NCI-H1048 (cell line): ENCODE measurements around the gene XPO4.
"Not testable (repeated sequence)": the region's sequence is repeated elsewhere in the genome, so short reads cannot be mapped to it uniquely, and the experiment has no call there.

ENCODE experiments used
- DNase-seq: peaks from one replicate; lab custom pipeline; 2025; lab: John Stamatoyannopoulos, UW

The XPO4 gene

DNA sequence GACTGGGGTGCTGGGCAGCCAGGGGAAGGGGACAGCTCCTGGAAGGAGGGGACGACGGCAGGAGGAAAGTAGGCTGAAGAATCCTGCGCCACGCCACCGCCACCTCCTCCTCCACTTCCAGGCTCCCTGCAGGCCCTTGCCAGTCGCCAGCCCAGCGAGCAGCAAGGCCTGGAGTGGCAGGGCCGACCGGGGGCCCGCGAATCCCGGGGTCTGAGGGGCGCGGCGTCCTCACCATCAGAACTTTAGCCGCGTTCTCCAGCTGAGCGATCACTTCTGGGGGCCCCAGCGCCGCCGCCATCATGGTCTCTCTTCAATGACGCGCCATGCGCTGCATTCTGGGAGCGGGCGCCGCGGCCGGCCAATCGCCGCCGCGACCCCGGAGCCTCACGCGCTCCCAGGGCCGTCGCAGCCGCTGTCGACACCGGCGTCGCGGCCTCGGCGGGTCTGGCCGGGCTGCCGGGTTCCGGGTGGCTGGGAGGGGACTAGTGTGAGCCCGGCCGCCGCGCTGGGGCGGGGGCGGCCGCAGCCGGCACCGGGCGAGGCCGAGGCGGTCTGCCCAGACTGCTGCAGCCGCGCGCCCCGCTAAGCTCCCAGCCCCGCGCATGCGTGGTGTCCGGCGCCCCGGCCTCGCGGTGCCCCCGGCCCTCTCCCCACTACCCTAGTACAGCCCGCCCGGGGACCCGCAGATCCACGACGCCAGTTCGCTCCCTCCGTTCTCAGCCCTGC is at the start of gene XPO4:
Gene XPO4, minus strand, starts transcription at position 309 of the 726 bp plus-strand sequence. Its CDS starts 8 bp downstream, at position 301.
- peak; percentile 4 for DNase-seq

DNA sequence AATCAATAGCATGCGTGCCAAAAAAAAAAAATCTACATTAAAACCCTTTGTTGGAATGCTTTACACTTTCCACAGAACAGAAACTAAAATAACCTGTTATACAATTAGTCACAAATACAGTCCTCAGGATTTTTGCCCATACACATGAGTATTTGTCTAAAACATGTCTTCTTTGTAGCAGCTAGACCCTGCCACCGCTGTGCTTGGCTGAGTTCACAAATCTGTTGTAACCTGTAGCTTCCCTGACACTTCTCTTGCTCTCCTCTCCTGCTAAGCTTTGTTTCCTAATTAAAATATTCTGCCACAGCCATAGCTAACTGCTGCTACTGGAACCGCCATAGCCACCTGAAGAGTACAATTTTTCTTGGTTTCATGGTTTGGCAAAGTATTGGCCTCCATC is 45.5 kb upstream of the XPO4 start:
- DNase-seq = not testable (repeated sequence)

DNA sequence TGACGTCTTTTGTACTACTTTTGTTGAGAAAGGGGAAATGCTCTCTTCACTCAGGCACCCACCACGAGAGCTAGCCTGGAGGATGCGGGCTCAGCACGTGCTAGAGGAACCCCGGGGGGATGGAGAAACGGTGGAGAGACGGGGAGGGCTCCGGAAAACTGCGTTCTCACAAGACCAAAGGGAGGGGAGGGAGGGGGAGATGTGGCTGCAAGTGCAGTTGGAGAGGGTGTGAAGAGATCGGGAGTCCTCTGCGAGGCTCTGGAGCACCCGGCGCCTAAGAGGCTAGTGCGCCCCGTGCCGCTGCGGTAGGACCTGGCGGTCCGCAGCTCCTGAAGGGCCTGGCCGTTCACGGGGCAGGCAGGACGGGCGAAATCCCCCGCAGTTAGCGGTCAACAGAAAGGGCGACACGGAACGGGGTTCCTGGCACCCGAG is 43.4 kb upstream of the XPO4 start:
- no peak for DNase-seq

DNA sequence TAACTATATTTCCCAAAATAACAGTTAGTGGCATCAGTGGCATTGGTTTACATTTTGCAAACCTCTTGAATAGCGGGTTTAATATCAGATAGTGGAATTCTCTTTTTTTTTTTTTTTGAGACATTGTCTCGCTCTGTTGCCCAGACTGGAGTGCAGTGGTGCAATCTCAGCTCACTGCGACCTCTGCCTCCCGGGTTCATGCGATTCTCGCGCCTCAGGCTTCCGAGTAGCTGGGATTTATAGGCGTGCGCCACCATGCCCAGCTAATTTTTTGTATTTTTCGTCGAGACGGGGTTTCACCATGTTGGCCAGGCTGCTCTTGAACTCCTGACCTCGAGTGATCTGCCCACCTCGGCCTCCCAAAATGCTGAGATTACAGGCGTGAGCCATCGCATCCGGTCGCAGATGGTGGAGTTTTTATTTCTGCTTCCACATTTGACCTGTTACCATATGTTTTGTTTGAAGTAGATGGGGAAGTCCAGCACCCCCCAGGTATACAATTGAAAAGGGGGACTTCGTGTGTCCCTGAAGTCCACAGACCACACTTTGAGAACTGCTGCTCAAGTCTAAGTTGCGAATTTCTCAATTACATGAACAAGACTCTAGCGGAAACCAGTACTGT is 40.5 kb upstream of the XPO4 start:
- no peak for DNase-seq

DNA sequence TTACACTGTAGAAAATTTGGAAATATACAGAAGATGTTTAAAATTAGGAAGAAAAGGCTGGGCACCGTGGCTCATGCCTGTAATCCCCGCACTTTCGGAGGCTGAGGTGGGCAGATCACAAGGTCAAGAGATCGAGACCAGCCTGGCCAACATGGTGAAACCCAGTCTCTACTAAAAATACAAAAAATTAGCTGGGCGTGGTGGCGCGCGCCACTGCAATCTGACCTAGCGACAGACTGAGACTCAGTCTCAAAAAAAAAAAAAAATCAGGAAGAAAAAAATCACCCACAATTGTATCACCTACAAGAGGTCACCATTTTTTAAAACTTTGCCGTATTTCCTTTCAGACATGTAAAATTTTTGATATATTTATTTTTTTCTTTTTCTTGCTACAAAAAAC is 38.0 kb upstream of the XPO4 start:
- DNase-seq = not testable (repeated sequence)

DNA sequence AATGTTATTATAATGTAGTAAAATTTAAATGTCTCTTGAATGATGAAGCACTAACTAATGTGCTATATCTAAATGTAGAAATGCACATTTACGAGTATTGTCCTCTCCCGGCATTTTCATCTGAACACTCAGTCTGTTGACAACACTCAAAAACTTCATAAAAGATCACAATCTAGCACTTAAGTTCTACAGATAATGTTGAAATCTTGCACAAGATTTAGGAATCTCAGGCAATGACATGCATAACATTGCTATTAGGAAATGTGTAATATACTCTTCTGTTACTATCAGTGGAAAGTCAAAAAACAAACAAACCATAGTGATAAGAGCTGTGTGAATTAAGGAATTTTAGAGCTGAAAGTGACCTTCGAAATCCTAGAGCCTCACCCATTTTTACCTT is 37.5 kb upstream of the XPO4 start:
- no peak for DNase-seq

DNA sequence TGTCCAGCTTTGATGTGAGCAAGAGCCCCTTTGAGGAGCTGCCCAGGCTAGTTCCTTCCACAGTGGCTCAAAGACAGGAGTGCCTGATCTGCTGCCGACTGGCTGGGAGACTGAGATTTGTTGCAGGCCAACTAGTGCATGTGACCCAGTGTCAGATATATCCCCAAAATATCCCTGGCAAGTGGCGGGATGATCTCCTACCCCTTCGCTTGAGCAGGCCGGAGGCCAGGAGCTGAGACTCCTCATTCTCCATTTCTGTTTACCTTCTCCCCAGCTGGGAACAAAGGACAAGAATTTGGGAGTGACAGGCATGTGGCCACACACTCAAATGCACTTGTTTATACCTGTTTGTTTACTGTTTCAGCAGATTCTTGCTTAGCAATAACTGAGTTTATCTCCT is 37.1 kb upstream of the XPO4 start:
- no peak for DNase-seq

DNA sequence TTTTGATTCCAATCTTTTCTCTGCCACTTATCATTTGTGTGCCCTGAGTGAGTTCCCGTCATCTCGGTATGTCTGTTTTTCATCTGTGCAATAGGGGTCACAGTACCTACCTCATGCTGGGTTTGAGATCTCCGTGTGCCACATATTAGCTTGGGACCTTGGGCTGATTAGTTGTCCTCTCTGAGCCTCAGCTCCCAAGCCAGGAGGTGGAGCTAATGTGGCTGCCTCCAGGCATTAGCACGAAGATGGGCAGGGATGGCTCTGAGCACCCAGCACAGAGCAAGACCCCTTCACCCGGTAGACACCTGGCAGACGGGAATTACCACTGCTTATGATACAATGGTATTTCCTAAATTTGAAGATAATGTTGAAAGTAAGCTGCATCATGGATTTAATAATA is 35.8 kb upstream of the XPO4 start:
- DNase-seq = no peak

DNA sequence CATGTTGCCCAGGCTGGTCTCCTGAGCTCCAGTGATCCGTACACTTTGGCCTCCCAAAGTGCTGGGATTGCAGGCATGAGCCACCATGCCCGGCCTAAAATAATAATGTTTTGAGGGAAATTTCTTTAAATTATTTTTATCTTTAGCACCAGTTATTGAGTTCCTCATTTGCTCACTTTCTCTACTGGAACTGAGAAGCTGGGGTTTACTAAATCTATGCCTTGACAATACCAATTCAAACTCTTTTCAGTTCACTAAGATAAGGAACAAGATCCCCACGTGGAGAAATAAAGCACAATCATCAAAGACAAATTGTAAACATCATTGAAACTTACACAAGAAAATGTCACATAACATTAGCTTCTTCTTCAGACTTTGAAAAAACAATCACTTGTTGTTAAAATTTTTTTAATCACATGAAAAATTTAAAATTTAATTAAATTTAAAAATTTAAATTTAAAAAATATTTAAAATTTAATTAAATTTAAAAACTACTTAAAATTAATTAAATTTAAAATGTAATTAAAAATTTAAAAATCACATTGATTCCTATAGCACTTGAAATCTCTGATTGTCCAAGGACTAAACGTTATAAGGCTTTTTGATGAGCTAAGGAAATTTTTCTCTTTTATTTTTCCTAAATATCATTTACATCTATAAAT is 25.2 kb upstream of the XPO4 start:
- no peak for DNase-seq

DNA sequence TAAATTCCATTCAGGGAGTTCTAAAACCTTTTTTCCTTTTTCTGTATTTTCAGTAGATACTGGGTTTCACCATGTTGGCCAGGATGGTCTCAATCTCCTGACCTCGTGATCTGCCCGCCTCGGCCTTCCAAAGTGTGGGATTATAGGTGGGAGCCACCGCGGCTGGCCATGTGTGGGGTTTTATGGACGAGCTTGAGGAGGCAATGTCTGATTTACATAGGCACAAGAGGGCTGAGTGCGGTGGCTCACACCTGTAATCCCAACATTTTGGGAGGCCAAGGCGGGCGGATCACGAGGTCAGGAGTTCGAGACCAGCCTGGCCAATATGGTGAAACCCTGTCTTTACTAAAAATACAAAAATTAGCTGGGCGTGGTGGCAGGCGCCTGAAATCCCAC is 22.8 kb upstream of the XPO4 start:
- not testable (repeated sequence) for DNase-seq

DNA sequence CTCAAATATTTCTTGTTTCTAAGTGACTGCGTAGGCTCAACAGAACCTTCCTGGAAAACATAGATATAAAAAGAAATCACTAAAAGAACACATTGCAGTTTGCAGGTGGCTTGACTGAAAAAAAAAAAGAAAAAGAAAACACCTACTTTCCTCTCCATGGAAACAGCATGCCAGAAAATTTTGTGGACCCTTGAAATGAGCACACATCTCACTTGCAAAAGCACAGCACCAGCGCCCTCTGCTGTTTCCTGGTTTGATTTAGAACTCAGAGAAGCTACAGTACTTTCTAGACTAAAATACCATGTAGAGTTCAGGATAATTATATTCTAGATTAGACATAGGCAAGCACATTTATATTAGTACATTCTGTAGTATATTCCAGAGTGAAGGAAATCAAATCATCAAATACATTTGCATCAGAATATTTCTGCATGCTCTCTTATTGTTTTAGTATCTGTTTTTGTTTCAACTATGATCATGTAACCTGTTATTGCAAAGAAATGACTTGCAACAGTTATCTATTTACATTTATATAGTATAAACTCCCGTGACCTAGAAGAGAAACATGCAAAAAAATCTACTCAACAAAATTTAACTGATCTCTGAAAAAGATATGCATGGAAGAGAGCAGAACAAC is 22.3 kb upstream of the XPO4 start:
- DNase-seq = peak; percentile 66

DNA sequence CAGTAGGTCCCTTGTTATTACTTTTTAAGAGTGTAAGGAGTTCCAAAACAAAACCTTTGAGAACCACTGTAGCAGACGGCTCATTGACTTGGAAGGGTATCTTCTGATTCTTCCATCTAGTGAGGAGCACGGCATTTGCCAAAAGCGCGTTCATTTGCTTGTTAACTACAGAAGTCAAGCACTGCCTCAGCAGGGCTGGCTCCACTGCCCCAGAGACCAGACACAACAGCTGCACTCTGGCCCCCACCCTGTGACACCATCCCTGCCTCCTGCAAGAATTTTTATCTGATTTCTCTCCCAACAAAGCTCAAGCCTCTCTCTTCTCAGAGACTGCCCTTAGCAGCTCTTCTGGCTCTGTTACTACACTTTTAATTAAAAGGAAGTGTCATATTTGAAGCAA is 20.7 kb upstream of the XPO4 start:
- DNase-seq = no peak

DNA sequence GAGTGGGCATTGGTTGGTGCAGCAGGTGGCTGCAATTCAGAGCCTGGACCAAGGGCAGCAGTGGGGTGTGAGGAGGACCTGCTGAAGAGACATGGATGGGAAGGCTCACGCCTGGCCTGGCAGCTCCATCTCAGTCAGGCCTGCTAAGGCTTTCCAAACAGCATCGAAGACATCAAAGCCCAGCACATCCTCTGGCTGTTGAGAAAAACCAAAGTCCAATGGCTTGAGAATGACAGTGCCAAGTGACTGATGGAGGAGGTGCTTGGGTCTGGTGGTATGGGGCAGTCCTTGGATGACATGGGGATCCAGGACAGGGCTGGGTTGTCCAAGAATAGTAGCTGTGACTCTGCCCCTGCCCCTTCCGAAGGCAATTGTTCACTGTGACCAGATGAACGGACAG is 19.0 kb upstream of the XPO4 start:
- DNase-seq = no peak

DNA sequence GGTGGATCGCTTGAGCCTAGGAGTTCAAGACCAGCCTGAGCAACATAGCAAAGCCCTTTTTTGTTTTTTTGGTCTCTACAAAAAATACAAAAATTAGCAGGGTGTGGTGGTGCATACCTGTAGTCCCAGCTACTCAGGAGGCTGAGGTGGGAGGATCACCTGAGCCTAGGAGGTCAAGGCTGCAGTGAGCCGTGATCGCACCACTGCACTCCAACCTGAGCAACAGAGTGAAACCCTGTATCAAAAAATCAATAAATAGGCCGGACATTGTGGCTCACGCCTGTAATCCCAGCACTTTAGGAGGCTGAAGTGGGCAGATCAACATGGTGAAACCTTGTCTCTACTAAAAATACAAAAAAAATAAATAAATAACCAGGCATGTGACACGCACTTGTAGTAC is 13.1 kb upstream of the XPO4 start:
- not testable (repeated sequence) for DNase-seq

DNA sequence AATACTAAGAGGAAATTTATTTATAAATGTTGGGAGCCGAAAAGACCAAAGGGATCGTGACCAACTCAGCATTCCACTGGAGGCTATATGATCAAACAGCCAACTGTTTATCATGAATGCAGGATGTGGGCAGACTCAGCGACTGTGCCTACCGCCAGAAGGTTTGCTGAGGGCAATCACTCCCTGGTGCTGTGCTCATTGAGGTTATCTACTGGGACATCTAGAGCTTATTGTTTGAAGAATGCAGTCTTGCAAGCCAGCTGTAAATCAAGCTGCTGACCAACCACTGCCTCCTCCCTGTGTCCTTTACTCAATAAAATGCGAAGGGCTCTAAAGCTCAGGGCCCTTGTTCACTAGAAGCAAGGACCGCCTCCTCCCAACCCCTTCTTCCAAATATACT is 8.5 kb upstream of the XPO4 start:
- DNase-seq = no peak

DNA sequence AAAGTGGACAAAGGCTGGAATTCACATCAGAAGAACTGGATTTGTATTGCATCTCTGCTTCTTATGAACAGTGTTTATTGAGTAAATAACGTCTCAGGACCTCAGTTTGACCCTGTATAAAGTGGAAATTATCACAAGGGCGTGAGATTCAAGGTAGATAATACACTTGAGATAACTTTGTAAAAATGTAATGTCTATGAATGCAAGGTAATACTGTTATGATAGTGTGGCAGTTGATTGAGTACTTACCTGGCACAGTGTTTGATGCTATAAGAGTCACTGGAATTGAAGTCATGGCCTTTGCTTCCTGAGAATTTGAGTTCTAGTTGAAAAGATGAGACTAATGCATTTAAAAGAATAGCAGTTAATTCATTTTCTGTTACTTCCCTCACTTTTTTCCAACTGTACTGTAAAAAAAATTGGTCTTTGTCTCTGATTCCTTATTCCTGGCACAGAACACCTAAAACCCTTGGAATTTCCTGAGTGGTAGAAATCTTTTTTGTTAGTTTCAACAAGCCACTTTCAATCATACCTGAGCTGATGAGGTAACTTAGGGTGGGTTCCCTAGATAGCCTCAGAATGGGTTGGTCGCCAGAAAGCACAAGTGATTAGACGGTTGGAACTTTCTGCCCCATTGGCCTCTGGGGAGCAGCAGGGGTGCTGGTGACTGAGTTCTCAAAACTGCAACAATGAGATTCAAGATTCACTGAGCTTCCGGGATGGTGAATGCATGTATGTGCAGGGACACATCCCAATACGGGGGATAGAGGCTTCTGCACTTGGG is 6.4 kb upstream of the XPO4 start:
- DNase-seq = no peak

DNA sequence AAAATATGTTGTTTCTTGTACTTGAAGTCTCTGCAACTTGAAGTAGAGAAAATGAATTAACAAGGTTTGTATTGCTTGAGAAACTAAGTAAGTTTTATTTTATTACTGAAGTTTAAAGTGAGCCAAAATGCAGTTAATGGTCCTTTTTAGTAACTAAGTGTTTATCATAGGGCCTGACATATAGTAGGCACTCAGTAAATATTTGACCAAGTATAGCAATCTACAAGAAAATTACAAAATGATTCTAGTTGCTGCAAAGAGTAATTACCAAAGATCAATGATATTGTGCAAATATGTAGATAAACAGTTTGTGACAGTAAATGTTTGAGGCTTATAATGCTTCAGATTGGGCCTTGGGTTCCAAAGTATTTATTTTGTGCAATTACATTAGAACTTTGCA is 2.4 kb upstream of the XPO4 start:
- no peak for DNase-seq

DNA sequence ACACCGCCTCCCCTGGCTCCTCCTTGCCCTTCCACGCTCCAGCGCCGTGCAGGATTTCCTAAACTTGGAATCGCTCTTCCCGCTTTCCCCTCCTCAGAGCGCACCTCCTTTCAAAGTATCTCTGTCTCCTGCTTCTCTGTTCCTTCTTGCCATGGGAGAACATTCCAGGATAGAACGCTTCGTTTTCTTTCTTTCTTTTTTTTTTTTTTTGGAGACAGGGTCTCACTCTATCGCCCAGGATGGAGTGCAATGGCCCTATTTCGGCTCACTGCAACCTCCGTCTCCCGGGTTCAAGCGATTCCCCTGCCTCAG is 574 bp upstream of the XPO4 start:
- DNase-seq = no peak

DNA sequence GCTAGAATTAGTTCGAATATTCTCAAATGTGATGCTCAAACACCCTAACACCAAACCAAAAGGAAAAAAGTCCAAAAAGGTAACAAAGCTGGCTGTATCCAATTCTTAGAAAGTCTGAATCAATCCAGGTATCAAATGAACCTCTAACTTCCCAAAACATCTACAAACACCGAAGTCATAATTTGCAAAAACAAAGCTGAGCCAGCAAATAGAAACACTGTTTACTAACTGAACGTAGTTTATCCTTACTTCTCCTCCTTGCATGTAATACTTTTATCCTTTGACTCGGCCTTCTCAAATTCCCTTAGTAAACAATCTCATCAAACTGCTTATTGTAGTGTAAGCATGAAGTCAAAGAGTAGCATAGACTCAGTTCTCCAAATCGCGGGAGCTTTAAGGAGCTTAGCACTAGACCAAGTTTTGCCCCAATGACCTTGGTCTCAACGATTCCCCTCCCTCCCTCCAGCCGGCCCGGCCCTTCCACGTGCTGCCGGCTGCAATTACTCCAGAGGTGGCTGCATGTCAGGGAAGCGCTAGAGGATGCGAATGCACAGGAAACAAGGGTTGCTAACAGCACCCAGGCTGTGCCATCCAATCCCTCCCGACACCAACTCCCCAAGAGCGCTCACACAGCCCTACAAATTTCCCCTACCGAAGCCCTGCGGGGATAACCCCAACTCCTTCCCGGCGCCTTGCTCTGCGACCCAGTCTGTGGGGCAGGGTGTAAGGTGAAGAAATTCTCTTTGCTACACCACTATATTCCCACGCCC is 693 bp downstream of the XPO4 start:
- no peak for DNase-seq

DNA sequence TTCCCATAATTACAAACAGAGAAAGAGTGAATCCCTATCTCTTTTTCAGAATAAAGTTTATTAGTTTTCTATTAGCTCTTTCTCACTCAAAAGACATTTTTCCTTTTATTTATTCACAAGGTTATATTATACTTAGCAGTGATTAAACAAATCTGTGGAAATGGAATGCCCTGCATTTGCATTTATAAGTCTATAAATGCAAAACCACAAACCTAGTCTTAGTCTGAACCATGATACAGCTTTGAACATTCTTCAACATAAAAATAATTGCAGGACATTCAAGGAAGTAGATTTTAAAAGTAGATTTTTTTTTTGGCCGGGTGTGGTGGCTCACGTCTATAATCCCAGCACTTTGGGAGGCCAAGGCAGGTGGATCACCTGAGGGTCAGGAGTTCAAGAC is 8.3 kb downstream of the XPO4 start:
- peak; percentile 25 for DNase-seq

DNA sequence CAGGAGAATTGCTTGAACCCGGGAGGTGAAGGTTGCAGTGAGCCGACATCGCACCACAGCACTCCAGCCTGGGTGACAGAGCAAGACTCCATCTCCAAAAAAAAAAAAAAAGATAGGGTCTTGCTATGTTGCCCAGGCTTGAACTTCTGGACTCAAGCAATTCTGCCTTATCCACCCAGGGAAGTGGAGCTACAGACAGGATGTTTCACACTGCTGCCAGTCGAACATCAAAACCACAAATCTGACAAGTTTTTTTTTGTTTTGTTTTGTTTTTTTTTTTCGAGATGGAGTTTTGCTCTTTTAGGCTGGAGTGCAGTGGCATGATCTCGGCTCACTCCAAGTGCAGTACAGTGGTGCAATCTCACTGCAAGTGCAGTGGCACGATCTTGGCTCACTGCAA is 10.8 kb downstream of the XPO4 start:
- DNase-seq = no peak

DNA sequence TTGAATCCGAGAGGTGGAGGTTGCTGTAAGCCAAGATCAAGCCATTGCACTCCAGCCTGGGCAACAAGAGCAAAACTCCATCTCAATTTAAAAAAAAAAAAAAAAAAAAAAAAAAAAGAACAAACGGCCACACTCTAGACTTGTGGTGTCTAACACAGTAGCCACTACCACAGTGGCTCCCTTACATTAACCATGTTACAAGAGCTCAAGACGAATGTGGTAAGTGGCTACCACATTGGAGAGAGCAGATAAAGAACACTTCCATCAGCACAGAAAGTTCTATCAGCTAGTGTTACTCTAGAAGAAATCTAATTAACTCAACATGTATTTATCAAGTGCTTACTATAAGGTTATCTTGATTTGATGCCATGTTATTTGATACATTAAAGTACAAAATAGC is 11.5 kb downstream of the XPO4 start:
- no peak for DNase-seq
